Activated gamma-delta T cell treated with Interleukin-2 at 50 U/mL for 16 hours (primary cell): ENCODE results near the gene ZNRD2.

ENCODE experiments used
- DNase-seq: peaks from one replicate; pipeline ENCODE4 v3.0.0-alpha.2; 2020

Gene ZNRD2

DNA sequence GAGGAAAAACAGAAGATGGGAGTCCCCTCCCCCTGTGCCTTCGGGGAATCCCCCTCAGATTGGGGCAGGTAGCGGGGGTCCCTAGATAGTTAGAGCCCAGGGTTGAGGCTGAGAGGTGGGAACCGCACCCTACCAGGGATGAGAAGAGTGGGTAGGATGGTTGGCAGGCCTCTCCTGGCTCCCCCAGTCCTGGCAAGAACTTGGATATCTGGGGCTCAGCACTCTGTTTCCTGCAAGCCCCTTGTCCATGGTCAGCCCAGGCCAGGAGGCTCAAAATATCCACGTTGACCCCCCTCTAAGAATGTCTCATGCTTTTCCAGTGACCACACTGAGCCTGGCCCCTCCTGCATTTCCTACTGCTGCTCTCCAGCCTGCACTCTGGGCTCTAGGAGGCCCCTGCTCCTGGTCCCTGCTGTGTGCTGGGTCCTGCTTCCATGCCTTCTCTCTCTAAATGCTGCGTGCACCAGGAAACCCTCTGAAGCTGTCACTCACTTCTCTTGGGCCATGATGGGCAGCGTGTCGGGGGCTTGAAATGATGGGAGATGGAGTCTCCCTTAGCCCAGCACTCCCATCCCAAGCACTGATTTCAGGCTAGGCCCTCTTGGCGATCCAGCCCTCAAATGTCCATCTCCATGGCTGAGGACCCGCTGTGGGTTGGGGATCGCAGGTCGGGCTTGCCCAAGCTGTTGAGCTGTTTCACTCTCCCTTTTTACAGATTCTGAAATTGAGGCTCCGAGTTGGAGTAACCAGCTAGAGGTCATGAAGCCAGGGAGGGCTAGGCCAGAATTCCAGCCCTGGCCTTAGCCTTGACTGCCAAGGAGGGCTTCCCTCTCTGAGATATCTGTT lies 41.7 kb downstream of the ZNRD2 start:
- no peak for DNase-seq

GRCh38 chr11:65612691-65613090 lies 42.4 kb downstream of the ZNRD2 start:
- DNase-seq: no peak

DNA sequence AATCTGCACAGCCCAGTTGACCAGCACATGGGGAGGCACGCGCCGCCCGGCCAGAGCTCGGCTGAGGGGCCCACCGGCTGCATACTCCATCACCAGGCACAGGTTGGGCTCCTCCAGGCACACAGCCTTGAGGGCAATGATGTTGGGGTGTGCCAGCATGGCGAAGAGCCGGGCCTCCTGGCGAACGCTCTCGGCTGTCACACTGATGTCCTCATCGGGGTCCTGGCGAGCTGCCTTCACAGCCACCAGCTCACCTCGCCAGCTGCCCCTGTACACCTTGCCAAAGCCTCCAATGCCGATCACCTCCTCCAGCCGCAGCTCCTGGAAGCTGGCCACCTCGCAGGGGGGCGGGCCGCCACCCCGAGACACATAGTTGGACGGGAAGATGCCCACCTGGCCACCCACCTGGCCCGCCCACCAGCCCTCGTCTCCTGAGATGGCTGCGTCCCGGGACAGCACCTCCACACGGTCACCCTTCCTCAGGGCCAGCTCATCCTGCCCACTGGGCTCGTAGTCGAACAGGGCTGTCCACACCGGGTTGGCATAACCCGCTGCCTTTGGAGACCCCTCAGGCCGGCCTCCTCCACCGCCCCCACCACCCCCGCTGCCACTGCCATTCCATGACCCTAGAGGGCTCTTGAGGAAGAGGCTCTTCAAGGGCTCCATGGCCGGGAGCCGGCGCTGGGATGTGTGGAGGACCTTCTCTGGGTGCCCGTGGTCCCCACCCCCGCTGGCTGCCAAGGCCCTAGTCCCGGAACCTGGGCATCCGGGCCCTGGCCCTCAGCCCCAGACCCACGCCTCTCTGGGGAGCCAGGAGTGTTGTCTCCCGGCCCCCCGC lies 43.0 kb downstream of the ZNRD2 start:
- DNase-seq: no peak

GRCh38 chr11:65615229-65615949 lies 45.1 kb downstream of the ZNRD2 start, which contains the start of gene PCNX3:
PCNX3 (plus strand) TSS chr11:65615776; CDS start chr11:65616312, 536 bp downstream.
- peak; percentile 100 for DNase-seq

GRCh38 chr11:65615950-65616574 lies 45.8 kb downstream of the ZNRD2 start:
- DNase-seq: no peak

- no peak for DNase-seq
These were observed 46.3 kb downstream of the ZNRD2 start for GRCh38 chr11:65616575-65617001.

DNA sequence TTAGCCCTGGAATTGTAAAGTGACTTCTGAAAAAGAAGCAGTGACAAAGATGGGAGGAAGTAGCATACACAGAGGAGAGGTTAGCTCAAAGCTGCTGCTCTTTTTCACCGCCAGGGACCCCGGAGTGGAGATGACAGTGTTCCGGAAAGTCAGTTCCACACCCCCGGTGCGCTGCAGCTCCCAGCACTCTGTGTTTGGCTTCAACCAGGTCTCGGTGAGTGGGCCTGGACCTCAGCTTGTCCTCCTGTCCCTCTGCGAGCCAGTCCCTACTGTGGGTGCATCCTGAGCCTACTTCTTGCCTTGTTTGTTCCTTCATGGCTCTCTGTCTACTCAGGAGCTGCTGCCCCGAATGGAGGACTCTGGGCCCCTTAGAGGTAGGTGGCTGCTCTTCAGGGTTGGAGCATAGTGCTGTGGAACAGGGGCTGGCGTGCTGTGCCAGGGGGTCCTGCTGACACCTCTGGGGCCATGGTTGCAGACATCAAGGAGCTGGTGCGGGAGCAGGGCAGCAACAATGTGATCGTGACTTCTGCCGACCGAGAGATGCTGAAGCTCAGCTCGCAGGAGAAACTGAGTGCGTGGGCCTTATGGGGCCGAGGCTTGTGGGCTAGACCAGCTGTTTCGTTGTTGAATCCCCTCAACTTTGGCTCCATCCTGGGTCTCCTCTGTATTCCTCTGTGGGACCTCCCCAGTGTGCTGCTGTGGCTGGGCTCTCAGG lies 47.0 kb downstream of the ZNRD2 start:
- DNase-seq: no peak

GRCh38 chr11:65617990-65618751 lies 47.9 kb downstream of the ZNRD2 start:
- DNase-seq: no peak

DNA sequence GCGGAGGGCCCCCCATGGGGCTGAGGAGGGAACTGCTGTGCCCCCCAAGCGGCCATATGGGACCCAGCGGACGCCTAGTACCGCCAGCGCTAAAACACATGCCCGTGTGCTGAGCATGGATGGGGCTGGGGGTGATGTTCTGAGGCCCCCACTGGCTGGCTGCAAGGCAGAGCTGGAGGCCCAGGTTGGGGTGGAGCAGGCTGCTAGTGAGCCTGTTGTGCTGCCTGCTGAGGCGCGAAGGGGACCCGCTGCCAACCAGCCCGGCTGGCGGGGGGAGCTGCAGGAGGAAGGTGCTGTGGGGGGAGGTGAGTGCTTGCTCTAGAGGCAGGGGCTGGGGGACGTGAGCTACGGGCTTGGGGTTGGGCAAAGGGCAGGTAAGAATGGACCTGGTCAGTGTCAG lies 48.5 kb downstream of the ZNRD2 start:
- DNase-seq: no peak

DNA sequence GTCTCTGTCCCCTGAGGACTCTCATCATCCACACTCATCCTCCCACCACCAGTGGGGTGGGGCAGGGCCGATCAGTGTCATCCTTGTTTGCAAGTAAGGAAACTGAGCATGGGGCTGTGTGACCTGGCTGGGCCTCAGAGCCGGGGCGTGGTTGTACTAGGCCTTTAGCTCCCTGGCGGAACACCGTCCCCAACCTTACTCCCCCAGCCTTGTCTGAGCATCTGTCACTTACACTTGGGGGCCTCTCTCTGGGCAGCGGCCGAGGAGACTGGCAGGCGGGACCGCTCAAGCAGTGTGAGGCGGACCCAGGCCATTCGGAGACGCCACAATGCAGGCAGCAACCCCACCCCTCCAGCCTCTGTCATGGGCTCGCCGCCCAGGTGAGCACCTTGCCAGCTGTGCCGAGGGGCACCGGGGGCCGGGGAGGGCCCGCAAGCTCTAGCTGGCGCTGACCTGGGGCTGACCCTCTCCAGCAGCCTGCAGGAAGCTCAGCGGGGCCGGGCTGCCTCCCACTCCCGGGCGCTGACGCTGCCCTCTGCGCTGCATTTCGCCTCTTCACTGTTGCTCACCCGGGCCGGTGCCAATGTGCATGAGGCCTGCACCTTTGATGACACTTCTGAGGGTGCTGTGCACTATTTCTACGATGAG lies 49.1 kb downstream of the ZNRD2 start:
- DNase-seq: no peak

DNA sequence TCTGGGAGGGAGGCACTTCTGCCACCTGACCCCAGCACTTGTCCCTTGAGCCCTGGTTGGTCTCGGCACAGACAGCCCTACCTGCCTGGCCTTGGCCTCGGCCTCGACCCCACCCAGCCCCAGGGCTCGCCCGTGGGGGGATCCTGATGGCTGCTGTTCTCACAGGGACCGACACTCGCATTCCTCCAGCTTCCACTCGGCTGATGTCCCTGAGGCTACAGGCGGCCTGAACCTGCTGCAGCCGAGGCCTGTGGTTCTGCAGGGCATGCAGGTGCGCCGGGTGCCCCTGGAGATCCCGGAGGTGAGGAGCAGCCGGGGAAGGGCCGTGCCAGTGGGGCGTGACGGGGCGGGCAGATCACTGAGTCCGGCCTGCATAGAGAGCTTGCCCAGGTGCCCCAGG lies 50.4 kb downstream of the ZNRD2 start:
- no peak for DNase-seq

GRCh38 chr11:65621460-65621859 lies 51.2 kb downstream of the ZNRD2 start:
- no peak for DNase-seq
